ENCODE results near the gene ENTPD6.

DNA sequence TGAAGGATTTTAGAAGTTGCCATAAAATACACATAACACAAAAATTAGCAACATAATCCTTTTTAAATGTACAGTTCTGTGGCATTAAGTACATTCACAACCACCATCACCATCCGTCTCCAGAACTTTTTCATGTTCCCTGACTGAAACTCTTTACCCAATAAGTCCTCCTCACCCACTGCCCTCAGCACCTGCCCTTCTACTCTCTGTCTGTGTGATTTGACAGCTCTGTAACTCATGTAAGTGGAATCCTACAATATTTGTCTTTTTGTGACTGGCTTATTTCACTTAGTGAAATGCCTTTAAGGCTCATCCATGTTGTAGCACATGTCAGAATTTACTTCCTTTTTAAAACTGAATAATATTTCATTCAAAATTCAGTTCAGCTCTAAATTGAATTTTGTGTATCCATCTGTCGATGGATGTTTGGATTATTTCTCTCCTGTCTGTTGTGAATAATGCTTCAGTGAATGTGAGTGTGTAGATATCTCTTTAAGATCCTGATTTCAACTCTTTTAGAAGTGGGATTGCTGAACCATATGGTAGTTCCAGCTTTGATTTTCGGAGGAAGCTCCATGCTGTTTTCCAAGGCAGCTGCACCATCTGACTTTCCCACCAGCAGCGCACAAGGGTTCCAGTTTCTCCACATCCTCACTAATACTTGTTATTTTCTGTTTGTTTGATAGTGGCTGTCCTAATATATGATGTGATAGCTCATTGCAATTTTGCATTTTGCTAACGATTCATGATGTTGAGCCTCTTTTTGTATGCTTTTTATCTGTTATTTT, 4.2 kb downstream of the ENTPD6 start:
- TF ChIP-seq, protein P1, sequence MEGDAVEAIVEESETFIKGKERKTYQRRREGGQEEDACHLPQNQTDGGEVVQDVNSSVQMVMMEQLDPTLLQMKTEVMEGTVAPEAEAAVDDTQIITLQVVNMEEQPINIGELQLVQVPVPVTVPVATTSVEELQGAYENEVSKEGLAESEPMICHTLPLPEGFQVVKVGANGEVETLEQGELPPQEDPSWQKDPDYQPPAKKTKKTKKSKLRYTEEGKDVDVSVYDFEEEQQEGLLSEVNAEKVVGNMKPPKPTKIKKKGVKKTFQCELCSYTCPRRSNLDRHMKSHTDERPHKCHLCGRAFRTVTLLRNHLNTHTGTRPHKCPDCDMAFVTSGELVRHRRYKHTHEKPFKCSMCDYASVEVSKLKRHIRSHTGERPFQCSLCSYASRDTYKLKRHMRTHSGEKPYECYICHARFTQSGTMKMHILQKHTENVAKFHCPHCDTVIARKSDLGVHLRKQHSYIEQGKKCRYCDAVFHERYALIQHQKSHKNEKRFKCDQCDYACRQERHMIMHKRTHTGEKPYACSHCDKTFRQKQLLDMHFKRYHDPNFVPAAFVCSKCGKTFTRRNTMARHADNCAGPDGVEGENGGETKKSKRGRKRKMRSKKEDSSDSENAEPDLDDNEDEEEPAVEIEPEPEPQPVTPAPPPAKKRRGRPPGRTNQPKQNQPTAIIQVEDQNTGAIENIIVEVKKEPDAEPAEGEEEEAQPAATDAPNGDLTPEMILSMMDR (IDR thresholded peaks at IDR 0.05), result no peak
- no peak for TF ChIP-seq POLR2A (IDR thresholded peaks at IDR 0.05)

Data from right lobe of liver (tissue), 4 donors.